OCI-LY7 (cell line): ENCODE measurements around the gene NAGS. TPM values are rescaled to one million over a fixed set of nuclear protein-coding genes. Genes with fewer than 3 reads are reported as not detected.

Experiments
- BruUV-seq: library from RNA; stranded (reverse); fragments of 400-500 nt; replicated peaks from 2 replicates; lab custom pipeline; 2021; lab: Mats Ljungman, UMichigan
- CTCF ChIA-PET: fragments of 300-600 bp; sonication (Branson Sonifier 250); formaldehyde crosslinking; loops from one replicate; lab custom pipeline; 2022; ENCODE audit warnings: antibody characterized with exemption; ENCODE audit not compliant: unreplicated experiment; lab: Charles Lee
- POLR2A ChIA-PET: fragments of 300-600 bp; sonication (Branson Sonifier 250); formaldehyde crosslinking; loops from one replicate; lab custom pipeline; 2022; ENCODE audit warnings: antibody characterized with exemption; lab: Charles Lee
- DNase-seq: peaks from one replicate; pipeline ENCODE4 v3.0.0-alpha.2; 2015; ENCODE audit warnings: low spot score
- H2AFZ ChIP-seq: fragments of 200-600 bp; sonication (generic), shearing (Covaris generic); 2 replicates; pipeline ENCODE4 v1.6.1; 2014; ENCODE audit warnings: mild to moderate bottlenecking, antibody characterized with exemption, low read length, moderate library complexity
- H3K27ac ChIP-seq: fragments of 200-600 bp; sonication (generic); 2 replicates; pipeline ENCODE4 v1.5.1; 2014; ENCODE audit warnings: mixed run types, low read depth, mild to moderate bottlenecking, moderate library complexity, low read length, inconsistent platforms; ENCODE audit not compliant: poor library complexity, severe bottlenecking
- H3K36me3 ChIP-seq: fragments of 200-600 bp; sonication (generic); 2 replicates; pipeline ENCODE4 v1.6.1; 2014; ENCODE audit warnings: mild to moderate bottlenecking, antibody characterized with exemption, low read length, moderate library complexity, mixed read lengths; ENCODE audit not compliant: insufficient read depth
- H3K4me1 ChIP-seq: fragments of 200-600 bp; sonication (generic); 2 replicates; pipeline ENCODE4 v1.5.1; 2014; ENCODE audit warnings: mild to moderate bottlenecking, low read length; ENCODE audit not compliant: insufficient read depth, poor library complexity, severe bottlenecking
- H3K4me2 ChIP-seq: fragments of 200-600 bp; sonication (generic); 2 replicates; pipeline ENCODE4 v1.6.1; 2014; ENCODE audit warnings: mild to moderate bottlenecking, low read length
- H3K4me3 ChIP-seq: fragments of 200-600 bp; sonication (generic); 2 replicates; pipeline ENCODE4 v1.5.1; 2014; ENCODE audit warnings: mild to moderate bottlenecking, low read depth, low read length; ENCODE audit not compliant: poor library complexity, severe bottlenecking
- H3K79me2 ChIP-seq: fragments of 200-600 bp; sonication (generic); 2 replicates; pipeline ENCODE4 v1.6.1; 2016; ENCODE audit warnings: low read depth, mild to moderate bottlenecking, low read length, moderate library complexity, mixed read lengths; ENCODE audit not compliant: insufficient read depth
- H3K9me2 ChIP-seq: fragments of 200-600 bp; sonication (generic); 2 replicates; pipeline ENCODE4 v1.6.1; 2016; ENCODE audit warnings: mild to moderate bottlenecking, low read length, mixed read lengths; ENCODE audit not compliant: insufficient read depth
- H3K9me3 ChIP-seq: fragments of 200-600 bp; sonication (generic); 2 replicates; pipeline ENCODE4 v1.6.1; 2014; ENCODE audit warnings: mild to moderate bottlenecking, mixed run types, low read length, mixed read lengths
- H4K20me1 ChIP-seq: fragments of 200-600 bp; sonication (generic); 2 replicates; pipeline ENCODE4 v1.6.1; 2014; ENCODE audit warnings: mild to moderate bottlenecking, antibody characterized with exemption, low read length, moderate library complexity, mixed read lengths; ENCODE audit not compliant: insufficient read depth
- CTCF ChIP-seq: fragments of 200-600 bp; sonication (generic); conservative IDR thresholded peaks from 2 replicates; pipeline ENCODE4 v1.5.1; 2014; ENCODE audit warnings: mild to moderate bottlenecking, antibody characterized with exemption, low read length, moderate library complexity, mixed read lengths
- EZH2phosphoT487 ChIP-seq: fragments of 200-600 bp; sonication (generic); IDR thresholded peaks from 2 replicates; pipeline ENCODE4 v1.6.1; 2018; ENCODE audit warnings: low read depth, borderline replicate concordance, mild to moderate bottlenecking, mixed run types, antibody characterized with exemption, low read length, moderate library complexity, mixed read lengths
- intact Hi-C: fragments of 100-400 bp; cut with micrococcal nuclease; formaldehyde crosslinking; loops from one replicate; pipeline ENCODE4 v1.10.0; 2022; ENCODE audit not compliant: unreplicated experiment
- total RNA-seq, 2 experiments: library from RNA; depleted of rRNA in 1 of 2; stranded (reverse); fragments of >200 nt in 1 of 2; shearing (Covaris generic) in 1 of 2; gene quantifications; 2 replicates each; pipeline ENCODE4 v1.2.3, GENCODE V29; 2014 to 2022

The NAGS gene
- total RNA-seq, 2 experiments from 2014 or later, result 0.32 to 1.5 TPM

GRCh38 chr17:44008205-44008909 is 3.9 kb downstream of the NAGS start:
- BruUV-seq, result no TSS peak
- intact Hi-C loops, result no loop called here
- Histone ChIP-seq H3K9me2 (no peaks in the 10 kb centered on the region), H3K4me1 (peaks cover 23% of the 10 kb centered on the region), H3K4me3 (peak overlapping the region; percentile 73), H4K20me1 (no peaks in the 10 kb centered on the region), H3K9me3 (no peaks in the 10 kb centered on the region), H2AFZ (no peak overlapping the region), H3K27ac (no peak overlapping the region), H3K36me3 (peaks cover 4% of the 10 kb centered on the region; the same call in 1 of the 2 replicates), H3K79me2 (no peaks in the 10 kb centered on the region), H3K4me2 (peak overlapping the region; percentile 86)
- CTCF ChIA-PET, result interaction anchor here (0.9 kb wide), 1 partner anchor 66 kb away, joined by 3 read pairs; no protein-coding TSS in a partner anchor
- POLR2A ChIA-PET, result no interaction called here
- peak; percentile 23 for DNase-seq
- TF ChIP-seq EZH2phosphoT487, result no peak
- TF ChIP-seq CTCF, result peak; percentile 57

- intact Hi-C loops, result no loop called here
- no peak overlapping the region for H3K4me3 ChIP-seq
- POLR2A ChIA-PET, result no interaction called here
- no peak overlapping the region for H3K4me2 ChIP-seq
- CTCF ChIA-PET, result no interaction called here
- peaks cover 4% of the 10 kb centered on the region; the same call in 1 of the 2 replicates for H3K36me3 ChIP-seq
- H3K9me3 ChIP-seq, result no peaks in the 10 kb centered on the region
- TF ChIP-seq EZH2phosphoT487, result no peak
- TF ChIP-seq CTCF, result no peak
- no peak for DNase-seq
- no peak overlapping the region for H2AFZ ChIP-seq
- no peak overlapping the region for H3K27ac ChIP-seq
- H4K20me1 ChIP-seq, result no peaks in the 10 kb centered on the region
- H3K79me2 ChIP-seq, result peaks cover 6% of the 10 kb centered on the region; the same call in 1 of the 2 replicates
- BruUV-seq, result no TSS peak
- H3K9me2 ChIP-seq, result no peaks in the 10 kb centered on the region
- peaks cover 32% of the 10 kb centered on the region for H3K4me1 ChIP-seq
These were observed 6.7 kb downstream of the NAGS start for GRCh38 chr17:44010966-44011647.
